ENCODE results near the gene HOXB9.
A peak's percentile ranks its signal among the peaks of the same experiment; 100 is the strongest.

Gene HOXB9

GRCh38 chr17:48639136-48639535 is 13.0 kb upstream of the HOXB9 start:
- no peak for DNase-seq (ENCODE audit: low spot score)

DNA sequence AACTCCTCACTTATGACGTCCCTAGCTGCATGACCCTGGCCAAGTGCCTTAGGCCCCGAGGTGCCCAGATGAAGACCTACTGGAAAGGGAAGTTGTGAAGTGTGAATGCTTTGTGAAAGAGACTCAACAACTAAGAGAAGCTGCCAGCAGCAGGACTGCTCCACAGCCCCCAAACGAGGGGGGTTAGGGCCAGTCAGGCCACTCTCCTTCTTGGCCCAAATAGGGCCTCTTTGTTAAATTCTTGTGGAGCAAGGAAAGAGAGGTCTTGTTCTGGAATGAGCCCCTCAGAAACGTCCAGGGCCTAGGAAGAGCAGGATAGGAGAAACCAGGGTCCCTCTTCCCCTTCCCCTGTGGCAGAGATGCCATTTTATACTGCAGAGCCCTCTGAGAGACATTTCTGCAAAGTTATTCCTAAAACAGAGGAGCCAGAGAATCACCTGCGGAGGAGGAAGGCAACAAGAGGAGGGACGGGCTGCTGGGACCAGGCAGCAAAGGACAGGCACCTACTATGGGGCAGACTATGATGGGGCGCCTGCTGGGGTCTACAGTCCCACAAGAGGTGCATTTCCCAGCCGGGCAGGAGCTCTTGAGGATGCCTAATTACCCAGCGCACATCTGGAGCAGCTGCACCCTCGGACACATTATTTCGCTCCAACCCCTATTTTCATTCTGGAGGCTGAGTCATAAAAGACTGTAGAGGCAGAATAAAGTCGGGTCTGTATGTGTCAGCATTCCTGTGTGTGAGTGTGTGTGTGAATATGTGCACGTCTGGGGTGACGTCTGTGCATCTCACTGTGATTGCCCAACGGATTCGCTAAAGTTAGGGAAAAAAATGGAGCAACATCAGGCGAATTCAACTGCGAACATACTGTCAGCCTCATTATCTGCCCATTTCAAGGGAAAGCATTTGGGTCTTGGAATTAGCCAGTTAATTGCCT is 11.4 kb upstream of the HOXB9 start:
- no peak for DNase-seq (ENCODE audit: low spot score)

DNA sequence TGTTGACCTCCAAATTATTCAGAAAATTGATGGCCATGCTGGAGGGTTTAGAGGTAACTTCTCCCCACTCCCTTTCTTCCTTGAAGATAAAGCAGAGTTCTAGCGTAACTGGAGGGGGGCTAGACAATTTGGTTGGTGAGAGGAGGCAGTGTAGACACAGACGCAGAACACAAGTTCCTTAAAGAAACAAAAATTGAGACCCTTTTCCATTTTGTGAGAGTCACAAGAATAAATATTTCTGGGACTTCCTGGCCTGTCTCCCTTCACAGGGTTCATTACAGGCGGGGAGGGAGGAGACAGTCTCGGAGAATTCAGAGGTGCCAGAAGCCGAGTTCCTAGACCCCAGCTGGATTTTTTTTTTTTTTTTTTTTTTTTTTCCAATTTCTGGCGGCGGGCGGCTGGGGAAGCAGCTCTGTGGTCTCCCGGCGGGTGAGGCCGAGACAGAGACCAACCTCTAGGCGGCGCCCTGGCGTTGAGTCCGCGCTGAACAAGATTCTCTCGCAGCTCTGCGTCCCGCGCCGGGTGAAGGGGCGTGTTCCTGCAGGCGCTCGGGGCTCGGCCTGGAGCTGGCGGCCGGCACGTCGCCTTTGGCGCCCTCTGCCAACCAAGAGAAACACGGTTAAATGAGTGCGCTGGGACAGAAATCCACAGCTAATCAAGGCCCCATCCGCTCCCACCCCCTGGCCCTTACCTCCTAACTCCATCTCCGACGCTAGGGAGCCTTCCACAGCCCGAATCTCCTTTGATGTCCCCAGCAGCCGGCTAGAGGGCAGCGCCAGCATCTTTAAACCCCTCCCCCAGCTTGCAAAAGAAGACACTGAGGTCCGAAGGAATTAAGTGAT is 10.2 kb upstream of the HOXB9 start:
- peak; percentile 63 for DNase-seq (ENCODE audit: low spot score)

DNA sequence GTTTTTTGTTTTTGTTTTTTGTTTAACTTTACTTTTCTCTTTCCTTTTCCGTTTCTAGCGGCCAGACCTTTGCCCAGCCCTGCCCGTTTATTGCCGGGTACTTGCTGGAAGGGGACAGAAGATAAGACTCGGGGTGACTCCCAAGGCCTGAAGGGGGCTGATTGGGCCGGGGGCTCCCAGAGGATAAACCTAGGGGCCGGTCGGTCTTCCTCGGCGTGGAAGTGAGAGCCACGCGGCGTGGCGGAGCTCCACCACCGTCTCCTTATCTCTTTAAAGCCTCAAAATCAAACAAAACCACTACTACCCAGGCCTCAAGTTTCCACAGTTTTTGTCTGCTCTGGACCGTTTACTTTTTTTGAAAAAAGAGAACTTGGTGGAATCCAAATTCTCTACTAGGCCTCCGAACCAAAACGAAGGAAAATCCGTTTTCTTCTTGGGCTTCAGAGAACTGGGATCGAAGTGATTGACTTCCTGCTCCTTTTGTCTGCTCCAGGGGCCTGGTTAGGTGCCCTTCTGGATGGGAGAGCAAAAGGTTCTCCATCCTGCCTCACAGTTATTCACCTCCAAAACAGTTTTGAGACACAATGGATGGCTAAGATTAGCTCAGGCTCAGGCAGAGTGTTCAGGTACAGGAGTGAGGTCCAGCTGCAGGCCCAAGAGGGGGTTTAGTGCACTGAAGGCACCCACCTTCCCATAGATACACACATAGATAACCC is 8.5 kb upstream of the HOXB9 start:
- no peak for DNase-seq (ENCODE audit: low spot score)

GRCh38 chr17:48633266-48633677 is 7.1 kb upstream of the HOXB9 start:
- no peak for DNase-seq (ENCODE audit: low spot score)

- DNase-seq (ENCODE audit: low spot score): no peak
These were observed 6.6 kb upstream of the HOXB9 start for GRCh38 chr17:48632579-48633265.

DNA sequence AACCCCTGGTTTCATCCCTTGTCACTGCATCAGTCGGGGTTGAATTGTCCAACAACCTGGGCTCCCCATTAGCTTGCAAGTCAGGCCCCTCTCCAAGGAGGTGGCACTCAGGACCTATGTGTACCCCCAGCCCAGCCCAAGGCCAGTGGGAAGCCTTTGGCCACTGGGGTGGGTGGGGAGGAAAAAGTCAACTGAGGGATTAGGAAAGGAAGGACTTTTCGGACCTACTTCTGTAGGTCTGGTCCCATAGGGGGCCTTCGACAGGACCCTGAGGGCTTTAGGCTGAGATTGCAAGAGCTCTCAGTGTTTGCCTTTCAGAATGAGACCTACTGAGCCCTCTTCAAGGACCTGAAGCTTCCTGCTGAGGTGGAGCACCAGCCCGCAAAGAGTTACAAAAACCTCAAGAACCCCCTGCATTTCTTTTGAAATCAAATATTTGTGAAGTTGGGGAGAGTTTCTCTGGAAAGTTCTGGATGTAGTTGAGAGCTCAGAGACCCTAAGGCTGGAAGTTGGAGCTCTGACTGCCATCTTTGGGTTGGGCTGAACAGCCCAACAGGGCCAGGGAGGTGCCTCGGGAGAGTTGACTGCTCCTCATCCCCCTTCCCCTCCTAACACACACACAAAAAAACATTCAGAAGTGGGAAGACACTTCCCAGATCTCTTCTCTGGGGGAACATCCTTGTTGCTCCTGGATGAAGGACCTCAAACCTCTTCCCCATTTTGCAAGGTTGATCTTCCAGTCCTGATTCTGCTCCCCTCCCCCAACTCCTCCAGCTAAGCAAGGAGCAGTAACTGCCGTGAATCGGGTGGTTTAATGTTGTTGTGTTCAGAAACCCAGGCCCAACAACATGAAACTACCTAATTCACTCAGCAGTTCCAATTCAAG is 5.8 kb upstream of the HOXB9 start:
- DNase-seq (ENCODE audit: low spot score): no peak

- DNase-seq (ENCODE audit: low spot score): no peak
These were observed 5.0 kb upstream of the HOXB9 start for GRCh38 chr17:48630925-48631692.

DNA sequence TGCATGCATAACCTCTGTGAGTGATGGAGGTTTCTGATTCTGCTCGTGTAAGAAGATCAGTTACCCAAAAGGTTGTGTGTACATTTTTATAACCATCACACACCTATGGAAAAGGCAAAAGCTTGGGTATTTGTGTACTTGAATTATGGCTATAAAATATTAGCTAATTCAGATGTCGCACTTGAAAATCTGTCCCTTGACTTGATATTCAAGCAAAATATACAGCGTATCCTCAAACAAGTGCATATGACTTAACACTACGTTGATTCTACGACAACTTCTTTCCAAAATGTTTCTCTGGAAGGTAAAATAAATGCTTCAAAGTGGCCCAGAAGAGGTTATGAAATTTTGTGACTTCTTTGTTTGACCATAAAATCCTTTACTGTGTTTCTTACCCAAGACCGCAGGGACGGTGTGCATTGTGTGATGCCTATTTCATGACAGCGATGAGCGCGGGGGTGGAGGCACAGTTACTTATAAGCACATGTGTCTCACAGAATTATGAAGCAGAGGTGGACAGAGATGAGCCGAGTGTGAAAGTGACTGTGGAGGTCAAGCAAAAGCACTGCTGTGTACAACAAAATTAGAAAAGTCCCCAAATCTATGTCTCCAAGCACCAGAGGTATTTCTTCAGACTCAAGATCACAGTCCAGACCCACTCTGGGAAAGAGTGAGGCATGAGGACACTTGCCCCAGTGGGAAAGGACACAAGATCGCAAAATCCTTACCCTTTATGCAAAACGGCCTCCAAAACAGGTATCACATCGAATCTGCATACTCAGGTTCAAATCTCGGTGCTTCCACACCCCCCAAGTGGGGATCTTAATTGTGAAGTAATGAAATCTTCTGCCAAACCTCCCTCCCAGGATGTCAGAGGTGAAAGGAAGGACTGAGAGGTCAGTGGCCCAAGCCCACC is 4.1 kb upstream of the HOXB9 start:
- no peak for DNase-seq (ENCODE audit: low spot score)

DNA sequence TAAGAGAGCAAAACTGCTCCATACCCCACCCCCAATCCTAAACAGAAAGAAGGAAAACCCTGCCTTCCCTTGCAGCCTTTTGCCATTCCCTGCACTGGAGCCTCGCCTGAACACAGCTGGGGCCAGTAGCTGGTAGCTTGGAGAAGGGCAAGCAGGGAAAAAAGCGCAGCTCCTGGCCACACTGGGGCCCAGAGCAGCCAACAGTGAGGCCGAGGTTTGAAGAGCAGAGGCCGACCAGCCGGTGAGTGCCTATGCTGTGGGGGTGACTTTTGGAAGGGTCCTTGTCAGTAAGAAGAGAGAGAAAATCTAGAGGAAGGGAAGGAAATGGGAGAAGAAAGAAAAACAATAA is 3.2 kb upstream of the HOXB9 start:
- no peak for DNase-seq (ENCODE audit: low spot score)

GRCh38 chr17:48628649-48629410 is 2.7 kb upstream of the HOXB9 start:
- no peak for DNase-seq (ENCODE audit: low spot score)

DNA sequence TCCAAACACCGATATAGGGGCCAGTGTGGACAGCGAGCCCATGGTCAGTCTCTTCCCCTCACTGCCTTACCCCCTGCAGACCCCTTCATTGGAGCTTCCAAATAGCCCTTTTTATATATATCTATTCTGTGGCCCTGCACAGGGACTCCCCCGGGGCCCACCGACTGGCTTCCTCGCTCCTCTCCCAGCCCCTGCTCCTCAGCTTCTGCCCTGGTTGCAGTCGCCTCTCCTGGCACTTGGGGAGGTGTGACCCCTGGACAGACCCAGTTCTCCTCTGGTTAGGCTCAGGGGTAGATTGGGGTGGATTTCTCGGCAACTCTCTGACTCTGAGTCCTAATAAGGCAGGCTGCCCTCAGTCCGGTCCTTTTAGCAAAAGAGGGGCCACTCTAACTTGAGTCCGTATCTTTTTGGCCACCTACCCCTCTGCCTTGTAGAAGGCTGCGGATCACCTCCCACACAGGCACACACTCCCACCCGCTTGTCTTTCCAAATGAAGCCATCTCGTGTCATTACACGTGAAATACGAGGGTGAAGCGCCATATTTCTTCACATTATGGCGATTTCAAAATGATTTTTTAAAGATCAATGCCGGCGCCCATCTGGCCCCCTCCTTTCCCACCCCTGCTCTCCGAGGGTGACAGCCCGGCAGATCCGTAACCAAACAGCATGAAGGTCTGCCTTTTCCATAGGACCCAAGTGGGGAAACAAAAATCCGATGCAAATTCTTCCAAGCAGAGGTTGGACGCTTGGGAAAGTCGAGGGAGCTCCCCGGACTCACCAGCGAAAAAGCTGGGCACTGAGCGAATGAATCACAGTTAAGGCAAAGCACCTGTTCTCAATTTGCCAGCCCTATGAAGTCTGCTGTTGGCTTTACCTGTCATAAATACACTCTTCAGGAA is 1.7 kb upstream of the HOXB9 start:
- no peak for DNase-seq (ENCODE audit: low spot score)

- DNase-seq (ENCODE audit: low spot score): no peak
These were observed 1.0 kb upstream of the HOXB9 start for GRCh38 chr17:48627118-48627597.

- DNase-seq (ENCODE audit: low spot score): no peak
These were observed 488 bp downstream of the HOXB9 start for GRCh38 chr17:48625495-48626244.

- DNase-seq (ENCODE audit: low spot score): no peak
These were observed 1.3 kb downstream of the HOXB9 start for GRCh38 chr17:48624544-48625494.
